ENCODE measurements around the gene FBXO8.
A peak's percentile ranks its signal among the peaks of the same experiment; 100 is the strongest.

FBXO8 gene

GRCh38 chr4:174244441-174244840 lies 39.0 kb downstream of the FBXO8 start:
- no peak for FAIRE-seq

- no peak for FAIRE-seq
Observed at GRCh38 chr4:174241162-174241561, 42.3 kb downstream of the FBXO8 start.

GRCh38 chr4:174236359-174236758 lies 47.1 kb downstream of the FBXO8 start:
- no peak for FAIRE-seq

- no peak for FAIRE-seq
Observed at GRCh38 chr4:174230680-174231079, 52.8 kb downstream of the FBXO8 start.

- FAIRE-seq: peak; percentile 54
Observed at GRCh38 chr4:174230148-174230547, 53.3 kb downstream of the FBXO8 start.

GRCh38 chr4:174228988-174229387 lies 54.5 kb downstream of the FBXO8 start:
- no peak for FAIRE-seq

- no peak for FAIRE-seq
Observed at GRCh38 chr4:174225349-174226049, 58.0 kb downstream of the FBXO8 start.

- FAIRE-seq: no peak
Observed at GRCh38 chr4:174224550-174224949, 58.9 kb downstream of the FBXO8 start.

- FAIRE-seq: peak; percentile 70
Observed at GRCh38 chr4:174222266-174222872, 61.1 kb downstream of the FBXO8 start.

GRCh38 chr4:174218127-174218790 lies 65.2 kb downstream of the FBXO8 start:
- FAIRE-seq: no peak

- FAIRE-seq: no peak
Observed at GRCh38 chr4:174217273-174218126, 66.0 kb downstream of the FBXO8 start.

- no peak for FAIRE-seq
Observed at GRCh38 chr4:174216799-174217272, 66.6 kb downstream of the FBXO8 start.

- FAIRE-seq: no peak
Observed at GRCh38 chr4:174215961-174216680, 67.3 kb downstream of the FBXO8 start.

GRCh38 chr4:174215057-174215456 lies 68.4 kb downstream of the FBXO8 start:
- FAIRE-seq: peak; percentile 58

- FAIRE-seq: no peak
Observed at GRCh38 chr4:174214101-174214878, 69.2 kb downstream of the FBXO8 start.

GRCh38 chr4:174213731-174214100 lies 69.8 kb downstream of the FBXO8 start:
- FAIRE-seq: no peak

GRCh38 chr4:174212061-174212460 lies 71.4 kb downstream of the FBXO8 start:
- FAIRE-seq: no peak

- no peak for FAIRE-seq
Observed at GRCh38 chr4:174211622-174212044, 71.8 kb downstream of the FBXO8 start.

GRCh38 chr4:174210952-174211490 lies 72.4 kb downstream of the FBXO8 start:
- FAIRE-seq: no peak

GRCh38 chr4:174210354-174210753 lies 73.1 kb downstream of the FBXO8 start:
- FAIRE-seq: no peak

GRCh38 chr4:174209341-174209740 lies 74.1 kb downstream of the FBXO8 start:
- FAIRE-seq: no peak
